ENCODE results near the gene RBM17.

GRCh38 chr10:6158276-6158675 is 69.4 kb downstream of the RBM17 start:
- TF ChIP-seq CTCF (IDR thresholded peaks at IDR 0.05) (no peak), POLR2A (IDR thresholded peaks at IDR 0.05) (no peak), POLR2AphosphoS5 (IDR thresholded peaks at IDR 0.05) (no peak)
